DOHH2 (cell line): ENCODE data around the gene CTNNA2.

Source experiments
- H3F3A ChIP-seq: fragments of 200-600 bp; sonication (generic), shearing (Covaris generic); 2 replicates; pipeline ENCODE4 v1.6.0; 2016; ENCODE audit warnings: antibody characterized with exemption, mild to moderate bottlenecking; ENCODE audit not compliant: control insufficient read depth, insufficient read depth
- H3K27ac ChIP-seq: fragments of 200-600 bp; sonication (generic); 2 replicates; pipeline ENCODE4 v1.5.1; 2014; ENCODE audit warnings: low read depth, mild to moderate bottlenecking, low read length, moderate library complexity
- H3K27me3 ChIP-seq: fragments of 200-600 bp; sonication (generic); 2 replicates; pipeline ENCODE4 v1.6.1; 2014; ENCODE audit warnings: mild to moderate bottlenecking, low read length, mixed read lengths; ENCODE audit not compliant: control insufficient read depth
- H3K36me3 ChIP-seq: fragments of 200-600 bp; sonication (generic); 2 replicates; pipeline ENCODE4 v1.6.1; 2014; ENCODE audit warnings: mild to moderate bottlenecking, low read length, moderate library complexity, mixed read lengths; ENCODE audit not compliant: control insufficient read depth
- H3K4me1 ChIP-seq: fragments of 200-600 bp; sonication (generic); 2 replicates; pipeline ENCODE4 v1.6.1; 2014; ENCODE audit warnings: mild to moderate bottlenecking, low read length, mixed read lengths; ENCODE audit not compliant: control insufficient read depth
- H3K4me2 ChIP-seq: fragments of 200-600 bp; sonication (generic); 2 replicates; pipeline ENCODE4 v1.6.0; 2014; ENCODE audit warnings: mild to moderate bottlenecking, low read length, moderate library complexity
- H3K4me3 ChIP-seq: fragments of 200-600 bp; sonication (generic); 2 replicates; pipeline ENCODE4 v1.5.1; 2014; ENCODE audit warnings: mild to moderate bottlenecking, low read length, mixed read lengths
- H3K79me2 ChIP-seq: fragments of 200-600 bp; sonication (generic); 2 replicates; pipeline ENCODE4 v1.6.1; 2014; ENCODE audit warnings: mild to moderate bottlenecking, low read length, mixed read lengths; ENCODE audit not compliant: control insufficient read depth
- H3K9me2 ChIP-seq: fragments of 200-600 bp; sonication (generic); replicated peaks from 2 replicates; pipeline ENCODE4 v1.6.1; 2014; ENCODE audit warnings: mild to moderate bottlenecking, low read length, mixed read lengths; ENCODE audit not compliant: control insufficient read depth
- H3K9me3 ChIP-seq: fragments of 200-600 bp; sonication (generic); 2 replicates; pipeline ENCODE4 v1.6.1; 2014; ENCODE audit warnings: antibody characterized with exemption, low read length, mixed read lengths; ENCODE audit not compliant: control insufficient read depth, insufficient read depth
- H4K20me1 ChIP-seq: fragments of 200-600 bp; sonication (generic); 2 replicates; pipeline ENCODE4 v1.6.0; 2014; ENCODE audit warnings: low read depth, mild to moderate bottlenecking, antibody characterized with exemption, low read length, moderate library complexity; ENCODE audit not compliant: control insufficient read depth, insufficient read depth
- EZH2phosphoT487 ChIP-seq: fragments of 200-600 bp; sonication (generic); IDR thresholded peaks from 2 replicates; pipeline ENCODE4 v1.6.1; 2017; ENCODE audit warnings: borderline replicate concordance, mild to moderate bottlenecking, antibody characterized with exemption, low read length, moderate library complexity, mixed read lengths
- TF ChIP-seq, protein P1 (sequence below): fragments of 200-600 bp; sonication (generic); IDR thresholded peaks from one replicate; pipeline ENCODE4 v1.5.1; 2014; ENCODE audit warnings: antibody characterized with exemption, mild to moderate bottlenecking, low read depth, low read length; ENCODE audit not compliant: poor library complexity, severe bottlenecking

The CTNNA2 gene

DNA sequence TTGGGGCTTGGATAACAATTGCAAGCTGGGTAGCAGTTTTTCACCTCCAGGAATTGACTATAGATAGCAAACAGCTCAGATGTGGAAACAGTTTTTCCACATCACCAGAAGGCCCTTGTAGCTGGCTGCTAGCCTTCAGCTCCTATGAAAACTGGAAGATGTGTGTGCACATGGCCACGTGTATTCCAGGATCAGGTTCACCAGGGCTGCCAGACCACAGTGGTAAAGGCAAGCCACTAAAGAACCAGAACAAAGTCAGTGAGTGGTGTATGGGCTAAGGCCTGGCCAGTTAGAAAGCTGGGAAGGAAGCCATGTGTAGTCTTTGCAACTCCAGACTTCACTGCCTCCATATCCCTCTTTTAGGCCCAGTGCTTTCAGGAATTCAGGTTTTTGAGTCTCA is 778.8 kb downstream of the CTNNA2 start:
- Histone ChIP-seq H3K36me3 (no peaks in the 10 kb centered on the region), H3K9me3 (no peaks in the 10 kb centered on the region), H3K4me3 (no peak overlapping the region), H3K4me1 (no peaks in the 10 kb centered on the region), H4K20me1 (no peaks in the 10 kb centered on the region), H3K9me2 (no peaks in the 10 kb centered on the region), H3K27ac (no peak overlapping the region), H3K79me2 (no peaks in the 10 kb centered on the region), H3K27me3 (no peaks in the 10 kb centered on the region), H3F3A (no peaks in the 10 kb centered on the region), H3K4me2 (no peak overlapping the region)
- TF ChIP-seq, protein P1, sequence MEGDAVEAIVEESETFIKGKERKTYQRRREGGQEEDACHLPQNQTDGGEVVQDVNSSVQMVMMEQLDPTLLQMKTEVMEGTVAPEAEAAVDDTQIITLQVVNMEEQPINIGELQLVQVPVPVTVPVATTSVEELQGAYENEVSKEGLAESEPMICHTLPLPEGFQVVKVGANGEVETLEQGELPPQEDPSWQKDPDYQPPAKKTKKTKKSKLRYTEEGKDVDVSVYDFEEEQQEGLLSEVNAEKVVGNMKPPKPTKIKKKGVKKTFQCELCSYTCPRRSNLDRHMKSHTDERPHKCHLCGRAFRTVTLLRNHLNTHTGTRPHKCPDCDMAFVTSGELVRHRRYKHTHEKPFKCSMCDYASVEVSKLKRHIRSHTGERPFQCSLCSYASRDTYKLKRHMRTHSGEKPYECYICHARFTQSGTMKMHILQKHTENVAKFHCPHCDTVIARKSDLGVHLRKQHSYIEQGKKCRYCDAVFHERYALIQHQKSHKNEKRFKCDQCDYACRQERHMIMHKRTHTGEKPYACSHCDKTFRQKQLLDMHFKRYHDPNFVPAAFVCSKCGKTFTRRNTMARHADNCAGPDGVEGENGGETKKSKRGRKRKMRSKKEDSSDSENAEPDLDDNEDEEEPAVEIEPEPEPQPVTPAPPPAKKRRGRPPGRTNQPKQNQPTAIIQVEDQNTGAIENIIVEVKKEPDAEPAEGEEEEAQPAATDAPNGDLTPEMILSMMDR: no peak
- TF ChIP-seq EZH2phosphoT487: no peak

DNA sequence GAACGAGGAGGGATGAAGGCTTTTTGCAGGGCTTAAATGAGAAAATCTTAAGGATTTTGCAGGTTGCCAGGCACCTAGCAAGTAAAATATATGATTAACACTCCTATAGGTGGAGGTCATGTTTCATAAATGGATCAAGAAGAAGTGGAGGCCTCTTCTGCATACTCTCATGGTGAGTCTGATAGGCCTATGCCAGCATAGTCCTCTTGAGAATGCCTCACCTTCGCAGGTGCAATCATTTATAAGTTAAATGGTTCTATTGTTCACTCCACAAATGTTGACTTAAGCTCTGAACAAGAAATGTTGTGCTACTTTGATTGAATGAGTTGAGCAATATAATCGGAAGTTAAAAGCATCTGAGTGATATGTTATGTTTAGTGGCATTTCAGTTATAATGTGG is 779.6 kb downstream of the CTNNA2 start:
- no peak overlapping the region for H3K4me3 ChIP-seq
- H4K20me1 ChIP-seq: no peaks in the 10 kb centered on the region
- H3K4me2 ChIP-seq: no peak overlapping the region
- H3F3A ChIP-seq: no peaks in the 10 kb centered on the region
- no peaks in the 10 kb centered on the region for H3K4me1 ChIP-seq
- H3K27ac ChIP-seq: no peak overlapping the region
- H3K9me3 ChIP-seq: no peaks in the 10 kb centered on the region
- no peaks in the 10 kb centered on the region for H3K27me3 ChIP-seq
- no peaks in the 10 kb centered on the region for H3K79me2 ChIP-seq
- no peaks in the 10 kb centered on the region for H3K36me3 ChIP-seq
- no peaks in the 10 kb centered on the region for H3K9me2 ChIP-seq
- TF ChIP-seq EZH2phosphoT487: no peak
- TF ChIP-seq, protein P1: no peak

DNA sequence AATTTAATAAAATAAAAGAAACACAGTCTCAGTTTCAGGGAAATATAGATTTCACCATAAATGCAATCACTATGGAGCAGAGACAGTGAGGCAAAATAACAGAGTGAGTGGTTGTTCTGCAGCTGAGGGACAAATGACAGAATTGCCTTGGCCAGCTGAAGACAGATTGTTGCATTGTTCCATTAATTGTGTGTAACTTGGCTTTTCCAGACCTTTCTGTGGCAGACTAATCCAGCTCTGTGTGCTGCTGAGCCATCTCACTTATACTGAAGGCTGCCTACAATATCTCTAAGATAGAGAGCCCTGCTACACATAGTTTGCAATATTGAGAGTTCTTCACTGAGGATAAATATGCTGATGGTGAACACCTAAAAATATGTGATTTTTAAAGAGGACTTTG is 780.2 kb downstream of the CTNNA2 start:
- Histone ChIP-seq H3K27me3 (no peaks in the 10 kb centered on the region), H3K4me2 (no peak overlapping the region), H3K4me3 (no peak overlapping the region), H3K9me2 (no peaks in the 10 kb centered on the region), H3K9me3 (no peaks in the 10 kb centered on the region), H3F3A (no peaks in the 10 kb centered on the region), H3K4me1 (no peaks in the 10 kb centered on the region), H3K27ac (no peak overlapping the region), H4K20me1 (no peaks in the 10 kb centered on the region), H3K36me3 (no peaks in the 10 kb centered on the region), H3K79me2 (no peaks in the 10 kb centered on the region)
- TF ChIP-seq, protein P1: no peak

DNA sequence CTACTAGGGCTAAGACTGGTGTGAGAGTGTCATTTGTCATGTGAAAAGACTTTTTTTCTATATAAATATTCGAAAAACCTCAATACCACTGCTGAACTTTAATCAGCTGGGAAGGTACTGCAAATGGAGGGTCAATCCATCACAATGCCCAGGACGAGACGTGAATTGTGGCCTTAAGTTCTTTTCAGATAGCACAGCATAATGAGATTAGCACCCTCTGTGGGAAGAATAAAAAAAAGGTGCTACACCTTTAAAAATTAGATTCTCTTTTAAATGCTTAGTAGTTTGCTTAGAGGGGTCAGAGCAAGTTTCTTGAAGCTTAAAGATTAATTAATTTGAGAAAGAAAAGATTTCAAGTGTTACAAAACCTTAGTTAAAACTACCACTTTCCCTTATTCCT is 786.1 kb downstream of the CTNNA2 start:
- Histone ChIP-seq H3K4me2 (no peak overlapping the region), H3K27ac (no peak overlapping the region), H3K36me3 (no peaks in the 10 kb centered on the region), H3K79me2 (no peaks in the 10 kb centered on the region), H3K4me1 (no peaks in the 10 kb centered on the region), H3K27me3 (no peaks in the 10 kb centered on the region), H3F3A (no peaks in the 10 kb centered on the region), H3K4me3 (no peak overlapping the region), H3K9me2 (no peaks in the 10 kb centered on the region), H3K9me3 (peaks cover 13% of the 10 kb centered on the region; the same call in 1 of the 2 replicates), H4K20me1 (no peaks in the 10 kb centered on the region)
- TF ChIP-seq, protein P1: no peak
- no peak for TF ChIP-seq EZH2phosphoT487
